Skeletal muscle satellite cell (primary cell): ENCODE results near the gene STYXL2.

Experiments
- H3K27me3 ChIP-seq: 2 replicates; pipeline ENCODE4 v1.7.0; 2013; ENCODE audit warnings: low read length; ENCODE audit not compliant: control insufficient read depth, insufficient read depth
- H3K36me3 ChIP-seq: 2 replicates; pipeline ENCODE4 v1.7.0; 2013; ENCODE audit warnings: mild to moderate bottlenecking, control low read depth, low read length; ENCODE audit not compliant: insufficient read depth
- H3K4me1 ChIP-seq: 2 replicates; pipeline ENCODE4 v1.7.0; 2013; ENCODE audit warnings: low read length; ENCODE audit not compliant: control insufficient read depth, insufficient read depth
- H3K4me2 ChIP-seq: 2 replicates; pipeline ENCODE4 v1.7.0; 2013; ENCODE audit warnings: mild to moderate bottlenecking, low read length
- H3K4me3 ChIP-seq: 2 replicates; pipeline ENCODE4 v1.7.0; 2013; ENCODE audit warnings: low read length
- H3K9ac ChIP-seq: 2 replicates; pipeline ENCODE4 v1.7.0; 2013; ENCODE audit warnings: mild to moderate bottlenecking, low read depth, low read length, moderate library complexity
- H3K9me3 ChIP-seq: replicated peaks from 2 replicates; pipeline ENCODE4 v1.7.0; 2013; ENCODE audit warnings: mild to moderate bottlenecking, control low read depth, low read length

The STYXL2 gene

GRCh38 chr1:167095368-167095767, 1.5 kb downstream of the STYXL2 start:
- no peaks in the 10 kb centered on the region for H3K27me3 ChIP-seq
- H3K9me3 ChIP-seq: no peaks in the 10 kb centered on the region

DNA sequence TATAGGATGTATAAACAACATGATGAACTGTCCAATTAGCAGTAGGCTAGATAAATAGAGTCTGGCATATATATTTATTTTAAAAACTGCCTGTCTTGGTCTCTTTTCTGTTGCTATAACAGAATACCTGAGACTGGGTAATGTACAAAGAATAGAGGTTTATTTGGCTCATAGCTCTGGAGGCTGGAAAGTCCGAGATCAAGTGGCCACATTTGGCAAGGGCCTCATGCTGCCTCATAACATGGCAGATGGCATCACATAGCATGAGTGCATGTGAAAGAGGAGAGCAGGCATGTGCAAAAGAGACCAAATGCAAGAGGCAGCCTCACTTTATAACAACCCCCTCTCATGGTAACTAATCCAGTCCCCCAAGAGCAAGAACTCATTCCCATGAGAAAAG, 6.0 kb downstream of the STYXL2 start:
- no peaks in the 10 kb centered on the region for H3K27me3 ChIP-seq
- no peaks in the 10 kb centered on the region for H3K36me3 ChIP-seq
- no peaks in the 10 kb centered on the region for H3K9me3 ChIP-seq
- H3K4me3 ChIP-seq: no peak overlapping the region
- H3K4me1 ChIP-seq: peaks cover 10% of the 10 kb centered on the region
- H3K9ac ChIP-seq: no peak overlapping the region
- H3K4me2 ChIP-seq: no peak overlapping the region

More at GRCh38 chr1:167095368-167095767, 1.5 kb downstream of the STYXL2 start:
- peaks cover 24% of the 10 kb centered on the region for H3K4me1 ChIP-seq
- H3K4me2 ChIP-seq: peak overlapping the region; percentile 59
- no peaks in the 10 kb centered on the region for H3K36me3 ChIP-seq
- peak overlapping the region; percentile 1 for H3K4me3 ChIP-seq
- H3K9ac ChIP-seq: no peak overlapping the region

DNA sequence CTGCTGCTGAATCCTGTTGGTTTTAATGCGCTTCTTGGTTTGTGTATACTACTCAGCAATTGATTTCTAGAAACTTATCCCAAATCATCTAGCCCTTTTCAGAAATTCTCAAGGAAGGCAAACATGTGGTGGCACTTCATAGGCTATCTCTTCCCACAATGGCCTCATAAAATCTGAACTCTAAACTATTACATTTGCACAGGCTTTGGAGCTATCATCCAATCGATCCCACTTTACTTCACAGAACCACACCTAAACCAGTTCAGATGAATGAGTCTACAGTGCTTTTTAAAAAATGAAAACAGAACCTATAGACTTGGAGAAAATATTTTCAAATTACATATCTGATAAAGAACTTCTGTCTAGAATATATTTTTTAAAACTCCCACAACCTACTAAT, 6.9 kb downstream of the STYXL2 start:
- Histone ChIP-seq H3K27me3 (no peaks in the 10 kb centered on the region), H3K4me1 (peaks cover 1% of the 10 kb centered on the region), H3K9ac (no peak overlapping the region), H3K9me3 (no peaks in the 10 kb centered on the region), H3K4me3 (no peak overlapping the region), H3K36me3 (no peaks in the 10 kb centered on the region), H3K4me2 (no peak overlapping the region)

DNA sequence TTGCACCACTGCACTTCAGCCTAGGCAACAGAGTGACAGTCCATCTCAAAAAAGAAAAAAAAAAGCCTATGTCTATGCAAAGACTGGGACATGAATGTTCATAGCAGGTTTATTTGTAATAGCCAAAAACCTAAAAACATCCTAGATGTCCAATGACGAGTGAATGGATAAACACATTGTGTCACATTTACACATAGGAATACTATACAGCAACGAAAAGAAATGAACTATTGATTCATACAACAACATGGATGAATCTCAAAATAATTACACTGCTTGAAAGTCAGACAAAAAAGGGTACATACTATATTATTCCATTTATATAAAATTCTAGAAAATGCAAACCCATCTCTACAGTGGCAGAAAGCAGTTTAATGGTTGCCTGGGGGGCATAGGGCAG, 7.9 kb downstream of the STYXL2 start:
- Histone ChIP-seq H3K4me1 (no peaks in the 10 kb centered on the region), H3K4me3 (no peak overlapping the region), H3K4me2 (no peak overlapping the region), H3K36me3 (no peaks in the 10 kb centered on the region), H3K9me3 (no peaks in the 10 kb centered on the region), H3K9ac (no peak overlapping the region), H3K27me3 (no peaks in the 10 kb centered on the region)

- H3K4me1 ChIP-seq: no peaks in the 10 kb centered on the region
- H3K4me3 ChIP-seq: no peak overlapping the region
- H3K4me2 ChIP-seq: no peak overlapping the region
- no peaks in the 10 kb centered on the region for H3K9me3 ChIP-seq
- H3K9ac ChIP-seq: no peak overlapping the region
- no peaks in the 10 kb centered on the region for H3K36me3 ChIP-seq
- H3K27me3 ChIP-seq: no peaks in the 10 kb centered on the region
Observed at GRCh38 chr1:167102906-167103573, 9.2 kb downstream of the STYXL2 start.

DNA sequence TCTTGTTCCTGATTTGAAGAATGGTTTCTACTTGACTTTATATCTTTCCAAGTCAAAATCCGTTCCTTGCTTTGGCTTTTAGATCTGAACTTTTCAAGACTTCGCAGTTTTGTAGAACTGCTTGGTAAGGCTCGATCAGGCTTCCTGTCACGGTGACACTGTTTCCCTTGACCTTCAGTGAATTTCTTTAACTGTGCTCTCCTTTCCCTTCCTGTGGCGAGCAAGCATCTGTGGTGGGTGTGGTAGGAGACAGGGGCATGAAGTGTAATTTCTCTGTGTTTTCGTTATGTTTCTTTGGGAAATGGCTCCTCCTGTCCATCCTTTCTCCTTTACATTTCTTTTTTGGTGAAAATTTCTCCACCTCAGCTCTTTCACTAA, 10.4 kb downstream of the STYXL2 start:
- Histone ChIP-seq H3K27me3 (no peaks in the 10 kb centered on the region), H3K4me3 (no peak overlapping the region), H3K4me2 (no peak overlapping the region), H3K36me3 (no peaks in the 10 kb centered on the region), H3K4me1 (no peaks in the 10 kb centered on the region), H3K9me3 (no peaks in the 10 kb centered on the region), H3K9ac (no peak overlapping the region)

GRCh38 chr1:167105271-167106118, 11.6 kb downstream of the STYXL2 start:
- no peaks in the 10 kb centered on the region for H3K27me3 ChIP-seq
- H3K4me2 ChIP-seq: no peak overlapping the region
- no peaks in the 10 kb centered on the region for H3K9me3 ChIP-seq
- no peak overlapping the region for H3K4me3 ChIP-seq
- no peak overlapping the region for H3K9ac ChIP-seq
- H3K4me1 ChIP-seq: no peaks in the 10 kb centered on the region
- no peaks in the 10 kb centered on the region for H3K36me3 ChIP-seq

DNA sequence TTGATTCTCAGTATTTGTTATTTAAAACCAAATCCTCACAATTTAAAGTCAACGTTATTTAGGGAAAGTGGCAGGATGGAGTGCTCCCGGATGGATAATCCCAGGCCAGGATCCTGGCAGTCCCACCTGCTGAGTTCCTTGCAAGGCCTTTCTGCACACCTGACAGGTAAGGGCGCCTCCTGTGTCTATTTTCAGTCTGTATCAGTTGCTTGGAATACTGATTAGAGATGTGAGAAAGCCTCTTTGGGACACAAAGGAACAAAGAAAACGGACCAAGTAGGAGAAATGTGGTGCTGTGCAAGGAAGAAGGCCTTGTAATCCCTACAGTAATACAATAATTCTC, 12.2 kb downstream of the STYXL2 start:
- Histone ChIP-seq H3K36me3 (no peaks in the 10 kb centered on the region), H3K4me1 (no peaks in the 10 kb centered on the region), H3K27me3 (no peaks in the 10 kb centered on the region), H3K9ac (no peak overlapping the region), H3K4me3 (no peak overlapping the region), H3K4me2 (no peak overlapping the region), H3K9me3 (no peaks in the 10 kb centered on the region)

GRCh38 chr1:167107456-167107855, 13.6 kb downstream of the STYXL2 start:
- Histone ChIP-seq H3K4me3 (no peak overlapping the region), H3K4me1 (no peaks in the 10 kb centered on the region), H3K4me2 (no peak overlapping the region), H3K27me3 (no peaks in the 10 kb centered on the region), H3K36me3 (no peaks in the 10 kb centered on the region), H3K9me3 (no peaks in the 10 kb centered on the region), H3K9ac (no peak overlapping the region)

GRCh38 chr1:167109125-167109524, 15.2 kb downstream of the STYXL2 start:
- no peaks in the 10 kb centered on the region for H3K9me3 ChIP-seq
- H3K9ac ChIP-seq: no peak overlapping the region
- no peaks in the 10 kb centered on the region for H3K27me3 ChIP-seq
- H3K4me2 ChIP-seq: no peak overlapping the region
- no peaks in the 10 kb centered on the region for H3K4me1 ChIP-seq
- H3K36me3 ChIP-seq: no peaks in the 10 kb centered on the region
- H3K4me3 ChIP-seq: no peak overlapping the region

DNA sequence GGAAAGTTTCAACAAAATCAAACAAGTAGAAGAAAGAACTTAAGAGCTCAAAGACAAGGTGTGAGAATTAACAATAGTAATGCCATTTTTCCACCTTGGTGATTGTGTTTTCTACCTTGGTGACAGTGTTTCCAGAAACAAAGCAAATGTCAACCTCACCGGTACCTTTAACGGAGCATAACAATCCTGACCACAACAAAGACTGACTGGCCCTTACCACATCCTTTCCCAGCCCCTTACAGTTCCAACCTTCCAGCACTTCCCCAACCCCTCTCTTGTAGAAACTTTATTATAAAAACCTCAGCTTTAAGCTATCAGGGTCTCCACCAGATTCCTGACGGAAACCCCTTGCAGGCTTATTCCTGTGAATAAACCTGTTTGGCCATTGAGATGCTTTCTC, 16.7 kb downstream of the STYXL2 start:
- Histone ChIP-seq H3K36me3 (no peaks in the 10 kb centered on the region), H3K4me2 (no peak overlapping the region), H3K9ac (no peak overlapping the region), H3K4me1 (no peaks in the 10 kb centered on the region), H3K4me3 (no peak overlapping the region), H3K9me3 (no peaks in the 10 kb centered on the region), H3K27me3 (no peaks in the 10 kb centered on the region)
